DND-41 (cell line): ENCODE measurements around the gene FSTL1.

Experiments used
- ATAC-seq: fragments of 200-7000 bp; cut with Tn5 transposase; 3 replicates; pipeline ENCODE4 v1.9.1; 2021; ENCODE audit warnings: low read depth; ENCODE audit not compliant: insufficient read depth
- DNase-seq: peaks from one replicate; pipeline ENCODE4 v3.0.0-alpha.2; 2020
- H2AFZ ChIP-seq: 2 replicates; pipeline ENCODE4 v1.6.0; 2012; ENCODE audit warnings: low read depth, low read length
- H3K27ac ChIP-seq: 2 replicates; pipeline ENCODE4 v1.5.1; 2012; ENCODE audit warnings: low read length, inconsistent platforms
- H3K27me3 ChIP-seq: fragments of 200-600 bp; sonication (generic); 2 replicates; pipeline ENCODE4 v1.6.0; 2012; ENCODE audit warnings: low read length, mild to moderate bottlenecking, inconsistent platforms; ENCODE audit not compliant: insufficient read depth, poor library complexity
- H3K36me3 ChIP-seq: 2 replicates; pipeline ENCODE4 v1.5.1; 2012; ENCODE audit warnings: low read length, inconsistent platforms; ENCODE audit not compliant: insufficient read depth
- H3K4me1 ChIP-seq: 2 replicates; pipeline ENCODE4 v1.5.1; 2012; ENCODE audit warnings: mild to moderate bottlenecking, low read length; ENCODE audit not compliant: insufficient read depth
- H3K4me2 ChIP-seq: 2 replicates; pipeline ENCODE4 v1.6.0; 2012; ENCODE audit warnings: mild to moderate bottlenecking, moderate library complexity, low read length, inconsistent platforms; ENCODE audit not compliant: insufficient read depth
- H3K4me3 ChIP-seq, 2 experiments: fragments of 200-600 bp in 1 of 2; shearing (Covaris generic) in 1 of 2; 2 replicates each; pipeline ENCODE4 v1.5.1; 2012 to 2016; ENCODE audit warnings: inconsistent platforms in 2 of 2, low read length in 2 of 2, mild to moderate bottlenecking in 2 of 2, low read depth in 1 of 2, moderate library complexity in 1 of 2
- H3K79me2 ChIP-seq: 2 replicates; pipeline ENCODE4 v1.6.0; 2012; ENCODE audit warnings: low read length, inconsistent platforms; ENCODE audit not compliant: insufficient read depth
- H3K9ac ChIP-seq: 2 replicates; pipeline ENCODE4 v1.6.0; 2012; ENCODE audit warnings: low read depth, mild to moderate bottlenecking, inconsistent platforms, low read length, moderate library complexity
- H3K9me3 ChIP-seq: 2 replicates; pipeline ENCODE4 v1.5.1; 2012; ENCODE audit warnings: low read length, moderate library complexity, mild to moderate bottlenecking, inconsistent platforms; ENCODE audit not compliant: insufficient read depth, severe bottlenecking
- H4K20me1 ChIP-seq: 2 replicates; pipeline ENCODE4 v1.6.0; 2012; ENCODE audit warnings: low read length; ENCODE audit not compliant: insufficient read depth
- EZH2 ChIP-seq: IDR thresholded peaks from 3 replicates; pipeline ENCODE4 v1.6.1; 2012; ENCODE audit warnings: borderline replicate concordance, low read depth, mild to moderate bottlenecking, moderate library complexity, low read length, inconsistent platforms; ENCODE audit not compliant: severe bottlenecking
- TF ChIP-seq, protein P1 (sequence below): IDR thresholded peaks from 2 replicates; pipeline ENCODE4 v1.5.1; 2012; ENCODE audit warnings: borderline replicate concordance, low read length, moderate library complexity, mild to moderate bottlenecking; ENCODE audit not compliant: poor library complexity, severe bottlenecking; ENCODE audit errors: extremely low read depth

The FSTL1 gene

DNA sequence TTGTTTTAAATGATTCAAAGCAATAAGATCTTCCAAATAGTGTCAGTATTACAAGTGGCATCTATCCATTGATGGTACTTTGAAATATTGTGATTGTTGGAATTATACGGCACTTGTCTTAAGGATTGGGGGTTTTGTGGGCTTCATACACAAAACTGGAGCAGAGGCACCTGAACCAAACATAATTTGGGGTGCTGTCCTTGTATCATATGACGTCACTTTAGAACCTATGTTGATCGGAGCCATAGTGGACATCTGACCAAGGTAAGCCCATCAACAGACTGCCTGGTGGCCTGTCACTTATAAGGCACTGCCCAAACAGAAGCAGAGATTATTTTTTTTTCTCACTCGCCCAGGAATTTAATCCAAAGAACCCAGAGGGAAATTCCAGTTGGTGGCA, 98.8 kb downstream of the FSTL1 start:
- TF ChIP-seq, protein P1, sequence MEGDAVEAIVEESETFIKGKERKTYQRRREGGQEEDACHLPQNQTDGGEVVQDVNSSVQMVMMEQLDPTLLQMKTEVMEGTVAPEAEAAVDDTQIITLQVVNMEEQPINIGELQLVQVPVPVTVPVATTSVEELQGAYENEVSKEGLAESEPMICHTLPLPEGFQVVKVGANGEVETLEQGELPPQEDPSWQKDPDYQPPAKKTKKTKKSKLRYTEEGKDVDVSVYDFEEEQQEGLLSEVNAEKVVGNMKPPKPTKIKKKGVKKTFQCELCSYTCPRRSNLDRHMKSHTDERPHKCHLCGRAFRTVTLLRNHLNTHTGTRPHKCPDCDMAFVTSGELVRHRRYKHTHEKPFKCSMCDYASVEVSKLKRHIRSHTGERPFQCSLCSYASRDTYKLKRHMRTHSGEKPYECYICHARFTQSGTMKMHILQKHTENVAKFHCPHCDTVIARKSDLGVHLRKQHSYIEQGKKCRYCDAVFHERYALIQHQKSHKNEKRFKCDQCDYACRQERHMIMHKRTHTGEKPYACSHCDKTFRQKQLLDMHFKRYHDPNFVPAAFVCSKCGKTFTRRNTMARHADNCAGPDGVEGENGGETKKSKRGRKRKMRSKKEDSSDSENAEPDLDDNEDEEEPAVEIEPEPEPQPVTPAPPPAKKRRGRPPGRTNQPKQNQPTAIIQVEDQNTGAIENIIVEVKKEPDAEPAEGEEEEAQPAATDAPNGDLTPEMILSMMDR, result no peak
- no peak for TF ChIP-seq EZH2
- Histone ChIP-seq H2AFZ (no peak overlapping the region), H3K4me1 (peaks cover 21% of the 10 kb centered on the region), H3K4me3 (no peak overlapping the region), H3K27ac (no peak overlapping the region), H3K9ac (no peak overlapping the region), H3K27me3 (peaks cover 3% of the 10 kb centered on the region), H3K36me3 (peaks cover 1% of the 10 kb centered on the region), H3K9me3 (no peaks in the 10 kb centered on the region), H3K4me2 (no peak overlapping the region), H4K20me1 (peaks cover 10% of the 10 kb centered on the region; the same call in 1 of the 2 replicates), H3K79me2 (peaks cover 25% of the 10 kb centered on the region)
- no peak for DNase-seq
- ATAC-seq, result no peak

DNA sequence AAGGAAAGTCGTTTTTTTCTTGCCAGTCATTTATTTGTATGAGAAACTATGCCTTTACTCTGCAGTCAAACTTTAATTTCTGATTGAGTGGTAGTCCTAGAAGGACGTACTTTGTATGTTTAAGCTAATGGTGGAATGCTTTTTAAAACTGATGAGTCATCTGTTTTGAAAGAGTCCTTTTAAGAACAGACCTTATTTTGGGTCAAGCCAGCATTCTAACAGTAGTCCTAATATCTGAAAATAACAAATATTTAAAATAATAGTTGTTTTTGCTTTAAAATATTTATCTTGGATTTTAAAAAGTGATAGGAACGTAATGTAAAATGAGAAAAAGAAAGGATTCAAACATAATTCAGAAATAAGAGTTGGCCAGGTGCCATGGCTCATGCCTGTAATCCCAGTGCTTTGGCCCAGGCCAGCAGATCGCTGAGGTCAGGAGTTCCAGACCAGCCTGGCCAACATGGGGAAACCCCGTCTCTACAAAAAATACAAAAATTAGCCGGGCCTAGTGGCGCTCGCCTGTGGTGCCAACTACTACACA, 100.3 kb downstream of the FSTL1 start:
- H3K79me2 ChIP-seq, result peaks cover 40% of the 10 kb centered on the region
- DNase-seq (no peak), ATAC-seq (no peak)
- no peaks in the 10 kb centered on the region for H3K9me3 ChIP-seq
- H2AFZ ChIP-seq, result no peak overlapping the region
- H3K4me2 ChIP-seq, result peak overlapping the region; percentile 72; the same call in 1 of the 2 replicates
- no peak for TF ChIP-seq EZH2
- TF ChIP-seq, protein P1, result no peak
- peaks cover 3% of the 10 kb centered on the region for H3K27me3 ChIP-seq
- peaks cover 26% of the 10 kb centered on the region; the same call in 1 of the 2 replicates for H4K20me1 ChIP-seq
- H3K4me1 ChIP-seq, result peaks cover 36% of the 10 kb centered on the region
- H3K27ac ChIP-seq, result no peak overlapping the region
- peaks cover 17% of the 10 kb centered on the region for H3K36me3 ChIP-seq
- H3K9ac ChIP-seq, result no peak overlapping the region
- no peak overlapping the region for H3K4me3 ChIP-seq

DNA sequence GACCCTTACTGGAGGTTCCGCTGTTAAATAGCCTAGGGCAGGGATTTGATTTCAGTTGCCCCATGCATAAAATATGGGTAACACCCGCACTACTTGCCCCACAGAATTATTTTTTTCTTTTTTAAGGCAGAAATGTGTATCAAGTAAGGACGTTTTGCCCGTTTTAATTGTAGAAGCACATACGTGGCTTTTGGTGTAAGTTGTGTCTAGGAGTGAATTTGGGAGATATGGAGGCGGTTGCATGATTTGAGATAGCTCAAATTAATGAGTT, 101.0 kb downstream of the FSTL1 start:
- Histone ChIP-seq H3K9ac (peak overlapping the region; percentile 92), H3K79me2 (peaks cover 47% of the 10 kb centered on the region), H4K20me1 (peaks cover 33% of the 10 kb centered on the region; the same call in 1 of the 2 replicates), H3K4me2 (peak overlapping the region; percentile 72), H2AFZ (peak overlapping the region; percentile 96), H3K27me3 (peaks cover 3% of the 10 kb centered on the region), H3K4me3 (peak overlapping the region; percentile 47 to 74), H3K4me1 (peaks cover 43% of the 10 kb centered on the region), H3K9me3 (no peaks in the 10 kb centered on the region), H3K27ac (peak overlapping the region; percentile 93), H3K36me3 (peaks cover 21% of the 10 kb centered on the region)
- ATAC-seq (no peak), DNase-seq (no peak)
- TF ChIP-seq EZH2, result no peak
- TF ChIP-seq, protein P1, result no peak
